KMS-11 (cell line): ENCODE data around the gene TLR2.

ENCODE experiments used
- H2AFZ ChIP-seq: fragments of 200-600 bp; sonication (generic); 2 replicates; pipeline ENCODE4 v1.6.1; 2016; ENCODE audit warnings: antibody characterized with exemption, mixed run types, low read depth
- H3K27ac ChIP-seq: fragments of 200-600 bp; sonication (generic); 2 replicates; pipeline ENCODE4 v1.6.1; 2016; ENCODE audit warnings: mild to moderate bottlenecking, mixed run types
- H3K27me3 ChIP-seq: fragments of 200-600 bp; sonication (generic); 2 replicates; pipeline ENCODE4 v1.6.1; 2017; ENCODE audit warnings: mild to moderate bottlenecking, low read depth, mixed run types, moderate library complexity; ENCODE audit not compliant: insufficient read depth
- H3K36me3 ChIP-seq: fragments of 200-600 bp; sonication (generic); 2 replicates; pipeline ENCODE4 v1.6.1; 2017; ENCODE audit warnings: mild to moderate bottlenecking, mixed run types; ENCODE audit not compliant: insufficient read depth
- H3K4me1 ChIP-seq: fragments of 200-600 bp; sonication (generic); 2 replicates; pipeline ENCODE4 v1.6.1; 2016; ENCODE audit warnings: mild to moderate bottlenecking, low read depth, mixed run types; ENCODE audit not compliant: poor library complexity, severe bottlenecking
- H3K4me2 ChIP-seq: fragments of 200-600 bp; sonication (generic); 2 replicates; pipeline ENCODE4 v1.7.0; 2016; ENCODE audit warnings: mild to moderate bottlenecking, mixed run types
- H3K4me3 ChIP-seq: fragments of 200-600 bp; sonication (generic); IDR thresholded peaks from 2 replicates; pipeline ENCODE4 v1.6.1; 2017; ENCODE audit warnings: low read depth, low read length, mixed read lengths; ENCODE audit not compliant: insufficient read depth
- H3K79me2 ChIP-seq: fragments of 200-600 bp; sonication (generic); 2 replicates; pipeline ENCODE4 v1.6.1; 2016; ENCODE audit warnings: low read depth, mixed run types; ENCODE audit not compliant: insufficient read depth
- H3K9ac ChIP-seq: fragments of 200-600 bp; sonication (generic); 2 replicates; pipeline ENCODE4 v1.6.1; 2016; ENCODE audit warnings: mild to moderate bottlenecking, mixed run types
- H4K20me1 ChIP-seq: fragments of 200-600 bp; sonication (generic); 2 replicates; pipeline ENCODE4 v1.6.1; 2016; ENCODE audit warnings: mild to moderate bottlenecking, mixed run types; ENCODE audit not compliant: insufficient read depth
- CTCF ChIP-seq: fragments of 200-600 bp; sonication (generic); conservative IDR thresholded peaks from 2 replicates; pipeline ENCODE4 v1.6.1; 2017; ENCODE audit warnings: low read depth, mild to moderate bottlenecking, antibody characterized with exemption, low read length, moderate library complexity, mixed read lengths

TLR2 gene

GRCh38 chr4:153725136-153725830 lies 41.2 kb downstream of the TLR2 start:
- Histone ChIP-seq H3K4me3 (no peak overlapping the region), H3K4me2 (no peak overlapping the region), H3K27me3 (no peaks in the 10 kb centered on the region), H3K9ac (no peak overlapping the region), H2AFZ (no peak overlapping the region), H3K79me2 (no peaks in the 10 kb centered on the region), H4K20me1 (no peaks in the 10 kb centered on the region), H3K27ac (no peak overlapping the region), H3K36me3 (no peaks in the 10 kb centered on the region), H3K4me1 (peaks cover 10% of the 10 kb centered on the region)
- no peak for TF ChIP-seq CTCF

GRCh38 chr4:153725831-153726154 lies 41.7 kb downstream of the TLR2 start:
- Histone ChIP-seq H3K27ac (no peak overlapping the region), H3K9ac (no peak overlapping the region), H3K4me1 (peaks cover 15% of the 10 kb centered on the region), H4K20me1 (no peaks in the 10 kb centered on the region), H3K79me2 (no peaks in the 10 kb centered on the region), H3K36me3 (no peaks in the 10 kb centered on the region), H3K4me3 (no peak overlapping the region), H3K27me3 (no peaks in the 10 kb centered on the region), H2AFZ (no peak overlapping the region), H3K4me2 (no peak overlapping the region)
- TF ChIP-seq CTCF = no peak

GRCh38 chr4:153728151-153728550 lies 44.1 kb downstream of the TLR2 start:
- H3K27me3 ChIP-seq = no peaks in the 10 kb centered on the region
- no peak overlapping the region for H3K27ac ChIP-seq
- no peak overlapping the region for H3K9ac ChIP-seq
- TF ChIP-seq CTCF = no peak
- H4K20me1 ChIP-seq = no peaks in the 10 kb centered on the region
- H3K36me3 ChIP-seq = no peaks in the 10 kb centered on the region
- H3K79me2 ChIP-seq = no peaks in the 10 kb centered on the region
- H2AFZ ChIP-seq = no peak overlapping the region
- no peak overlapping the region for H3K4me2 ChIP-seq
- H3K4me1 ChIP-seq = peaks cover 33% of the 10 kb centered on the region
- H3K4me3 ChIP-seq = no peak overlapping the region

- no peaks in the 10 kb centered on the region for H4K20me1 ChIP-seq
- H3K9ac ChIP-seq = no peak overlapping the region
- H3K79me2 ChIP-seq = no peaks in the 10 kb centered on the region
- H3K4me2 ChIP-seq = no peak overlapping the region
- no peak overlapping the region for H3K27ac ChIP-seq
- H3K36me3 ChIP-seq = no peaks in the 10 kb centered on the region
- H3K27me3 ChIP-seq = no peaks in the 10 kb centered on the region
- H3K4me3 ChIP-seq = no peak overlapping the region
- TF ChIP-seq CTCF = no peak
- H2AFZ ChIP-seq = no peak overlapping the region
- peaks cover 38% of the 10 kb centered on the region for H3K4me1 ChIP-seq
Measured at GRCh38 chr4:153728660-153729059, 44.6 kb downstream of the TLR2 start.
